ENCODE results near the gene ANP32A. TPM values are rescaled to one million over a fixed set of nuclear protein-coding genes. Genes with fewer than 3 reads are reported as not detected.
A peak's percentile ranks its signal among the peaks of the same experiment; 100 is the strongest.

ANP32A gene
- total and polyA plus RNA-seq, 2 experiments from 2014 or later: 40.3 to 70.0 TPM

DNA sequence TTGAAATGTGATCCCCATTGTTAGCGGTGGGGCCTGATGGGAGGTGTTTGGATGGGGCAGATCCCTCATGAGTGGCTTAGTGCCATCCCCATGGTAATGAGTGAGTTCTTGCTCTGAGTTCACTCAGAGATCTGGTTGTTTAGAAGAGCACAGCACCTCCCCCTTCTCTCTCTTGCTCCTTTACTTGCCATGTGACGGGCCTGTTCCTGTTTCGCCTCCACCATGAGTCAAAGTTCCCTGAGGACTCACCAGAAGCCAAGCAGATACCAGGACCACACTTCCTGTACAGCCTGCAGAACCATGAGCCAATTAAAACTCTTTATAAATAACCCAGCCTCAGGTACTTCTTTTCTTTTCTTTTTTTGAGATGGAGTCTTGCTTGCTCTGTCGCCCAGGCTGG, 46.6 kb downstream of the ANP32A start:
- no peaks in the 10 kb centered on the region for H3F3A ChIP-seq (ENCODE audit: insufficient read depth)
- no peak overlapping the region for H3K27ac ChIP-seq
- no peaks in the 10 kb centered on the region for H3K79me2 ChIP-seq (ENCODE audit: insufficient read depth)
- peaks cover 2% of the 10 kb centered on the region for H3K36me3 ChIP-seq (ENCODE audit: low read depth)
- H3K9ac ChIP-seq: no peak overlapping the region
- no peaks in the 10 kb centered on the region for H3K9me3 ChIP-seq (ENCODE audit: low read depth)
- H4K20me1 ChIP-seq (ENCODE audit: insufficient read depth): no peaks in the 10 kb centered on the region
- no peak overlapping the region for H3K4me2 ChIP-seq (ENCODE audit: unreplicated experiment)
- no peaks in the 10 kb centered on the region for H3K27me3 ChIP-seq (replicated peaks; ENCODE audit: insufficient read depth)
- no peak for DNase-seq
- no peaks in the 10 kb centered on the region for H3K9me2 ChIP-seq (ENCODE audit: insufficient read depth)
- in situ Hi-C loops (cut with MboI): no loop called here
- H2AFZ ChIP-seq: no peak overlapping the region
- no peak for TF ChIP-seq EZH2phosphoT487 (IDR thresholded peaks at IDR 0.05; ENCODE audit: insufficient read depth, low read depth)
- TF ChIP-seq EZH2 (IDR thresholded peaks at IDR 0.05; ENCODE audit: insufficient read depth, poor library complexity, severe bottlenecking): no peak
- WGBS, 2 experiments (ENCODE audit: low coverage in 1 of 2, low lambda C conversion rate in 2 of 2, missing lambda C conversion rate in 2 of 2): 96 to 99% methylated on average over 4 of the region's 4 CpGs
- H3K4me3 ChIP-seq: no peak overlapping the region
- no peaks in the 10 kb centered on the region for H3K4me1 ChIP-seq (ENCODE audit: insufficient read depth)

DNA sequence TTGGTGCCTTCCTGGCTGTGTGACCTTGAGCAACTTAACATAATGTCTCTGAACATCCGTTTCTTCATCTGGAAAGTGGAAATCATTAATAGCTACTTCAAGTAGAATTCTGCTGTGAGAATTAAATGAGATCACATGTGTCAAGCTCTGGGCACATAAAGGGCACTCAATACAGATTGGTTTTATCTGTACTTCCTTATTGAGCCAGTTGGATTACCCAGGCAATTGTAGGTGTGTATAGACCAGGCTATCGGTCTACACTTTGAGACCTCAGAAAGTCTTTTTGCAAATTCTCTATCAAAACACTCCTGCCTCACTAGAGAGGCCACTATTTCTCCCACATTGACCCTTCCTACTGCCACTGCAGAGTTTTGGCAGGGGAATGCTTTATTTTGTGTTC, 47.7 kb downstream of the ANP32A start:
- H3K9me3 ChIP-seq (ENCODE audit: low read depth): no peaks in the 10 kb centered on the region
- H3K4me3 ChIP-seq: no peak overlapping the region
- TF ChIP-seq EZH2 (IDR thresholded peaks at IDR 0.05; ENCODE audit: insufficient read depth, poor library complexity, severe bottlenecking) (no peak), EZH2phosphoT487 (IDR thresholded peaks at IDR 0.05; ENCODE audit: insufficient read depth, low read depth) (no peak)
- WGBS, 2 experiments (ENCODE audit: low coverage in 1 of 2, low lambda C conversion rate in 2 of 2, missing lambda C conversion rate in 2 of 2): 72 to 81% methylated on average over 2 of the region's 2 CpGs
- no peak overlapping the region for H3K9ac ChIP-seq
- no peaks in the 10 kb centered on the region for H3F3A ChIP-seq (ENCODE audit: insufficient read depth)
- in situ Hi-C loops (cut with MboI): no loop called here
- H2AFZ ChIP-seq: no peak overlapping the region
- H4K20me1 ChIP-seq (ENCODE audit: insufficient read depth): no peaks in the 10 kb centered on the region
- H3K4me2 ChIP-seq (ENCODE audit: unreplicated experiment): no peak overlapping the region
- no peaks in the 10 kb centered on the region for H3K27me3 ChIP-seq (replicated peaks; ENCODE audit: insufficient read depth)
- H3K27ac ChIP-seq: no peak overlapping the region
- H3K9me2 ChIP-seq (ENCODE audit: insufficient read depth): no peaks in the 10 kb centered on the region
- no peaks in the 10 kb centered on the region for H3K79me2 ChIP-seq (ENCODE audit: insufficient read depth)
- DNase-seq: no peak
- H3K4me1 ChIP-seq (ENCODE audit: insufficient read depth): no peaks in the 10 kb centered on the region
- no peaks in the 10 kb centered on the region for H3K36me3 ChIP-seq (ENCODE audit: low read depth)

DNA sequence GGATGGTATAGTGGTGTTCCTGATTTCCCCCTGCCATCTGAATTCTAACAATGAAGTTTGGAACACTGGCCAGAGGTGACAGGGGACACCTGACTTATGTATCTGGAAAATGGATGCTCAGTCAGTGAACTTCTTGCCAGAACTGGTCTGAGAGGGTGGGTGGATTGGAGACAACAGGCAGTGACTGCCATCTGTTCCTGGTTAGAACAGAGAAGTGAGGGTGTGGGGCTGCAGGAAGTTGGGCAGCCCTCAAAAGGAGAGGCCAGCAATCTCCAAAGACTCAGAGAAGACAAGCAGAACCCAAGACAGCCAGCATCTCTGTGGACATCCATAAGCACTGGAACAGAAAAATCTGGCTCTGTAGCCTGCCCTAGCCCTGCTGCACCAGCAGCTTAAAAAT, 50.5 kb downstream of the ANP32A start:
- H3K9ac ChIP-seq: no peak overlapping the region
- no peaks in the 10 kb centered on the region for H3K79me2 ChIP-seq (ENCODE audit: insufficient read depth)
- in situ Hi-C loops (cut with MboI): no loop called here
- H3F3A ChIP-seq (ENCODE audit: insufficient read depth): no peaks in the 10 kb centered on the region
- no peak overlapping the region for H3K4me2 ChIP-seq (ENCODE audit: unreplicated experiment)
- H3K27ac ChIP-seq: no peak overlapping the region
- H3K4me3 ChIP-seq: no peak overlapping the region
- no peaks in the 10 kb centered on the region for H3K9me3 ChIP-seq (ENCODE audit: low read depth)
- no peaks in the 10 kb centered on the region for H3K4me1 ChIP-seq (ENCODE audit: insufficient read depth)
- no peaks in the 10 kb centered on the region for H3K36me3 ChIP-seq (ENCODE audit: low read depth)
- H3K9me2 ChIP-seq (ENCODE audit: insufficient read depth): no peaks in the 10 kb centered on the region
- no peak for DNase-seq
- no peak for TF ChIP-seq EZH2phosphoT487 (IDR thresholded peaks at IDR 0.05; ENCODE audit: insufficient read depth, low read depth)
- no peak for TF ChIP-seq EZH2 (IDR thresholded peaks at IDR 0.05; ENCODE audit: insufficient read depth, poor library complexity, severe bottlenecking)
- no peaks in the 10 kb centered on the region for H4K20me1 ChIP-seq (ENCODE audit: insufficient read depth)
- no peaks in the 10 kb centered on the region for H3K27me3 ChIP-seq (replicated peaks; ENCODE audit: insufficient read depth)
- no peak overlapping the region for H2AFZ ChIP-seq

DNA sequence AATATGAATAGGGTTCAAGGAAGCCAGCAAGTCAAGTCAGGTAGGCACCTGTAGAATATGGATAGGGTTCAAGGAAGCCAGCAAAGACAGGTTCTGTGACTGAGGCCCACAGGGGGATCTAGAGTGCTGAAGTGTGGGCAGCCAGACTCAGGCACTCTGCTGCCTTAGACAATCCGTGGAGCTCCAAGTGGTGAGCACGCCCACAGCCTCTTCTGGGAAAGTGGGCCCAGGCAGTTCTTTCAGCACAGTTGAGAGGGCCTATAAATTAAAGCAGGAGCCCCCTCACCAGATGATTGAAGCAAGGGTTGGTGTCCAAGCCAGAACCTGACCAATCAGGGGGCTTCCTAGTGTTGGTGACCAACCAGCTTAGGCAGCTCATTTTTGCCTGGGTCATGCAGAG, 51.0 kb downstream of the ANP32A start:
- H3K27ac ChIP-seq: no peak overlapping the region
- TF ChIP-seq EZH2 (IDR thresholded peaks at IDR 0.05; ENCODE audit: insufficient read depth, poor library complexity, severe bottlenecking) (no peak), EZH2phosphoT487 (IDR thresholded peaks at IDR 0.05; ENCODE audit: insufficient read depth, low read depth) (no peak)
- no peak overlapping the region for H3K9ac ChIP-seq
- DNase-seq: no peak
- no peaks in the 10 kb centered on the region for H4K20me1 ChIP-seq (ENCODE audit: insufficient read depth)
- H3K4me3 ChIP-seq: no peak overlapping the region
- H3K9me2 ChIP-seq (ENCODE audit: insufficient read depth): no peaks in the 10 kb centered on the region
- no peaks in the 10 kb centered on the region for H3K4me1 ChIP-seq (ENCODE audit: insufficient read depth)
- no peaks in the 10 kb centered on the region for H3K9me3 ChIP-seq (ENCODE audit: low read depth)
- H3K36me3 ChIP-seq (ENCODE audit: low read depth): no peaks in the 10 kb centered on the region
- no peaks in the 10 kb centered on the region for H3K79me2 ChIP-seq (ENCODE audit: insufficient read depth)
- H2AFZ ChIP-seq: no peak overlapping the region
- WGBS, 2 experiments (ENCODE audit: low coverage in 1 of 2, low lambda C conversion rate in 2 of 2, missing lambda C conversion rate in 2 of 2): 30 to 44% methylated on average over 2 of the region's 2 CpGs
- H3K4me2 ChIP-seq (ENCODE audit: unreplicated experiment): no peak overlapping the region
- in situ Hi-C loops (cut with MboI): no loop called here
- no peaks in the 10 kb centered on the region for H3K27me3 ChIP-seq (replicated peaks; ENCODE audit: insufficient read depth)
- no peaks in the 10 kb centered on the region for H3F3A ChIP-seq (ENCODE audit: insufficient read depth)

DNA sequence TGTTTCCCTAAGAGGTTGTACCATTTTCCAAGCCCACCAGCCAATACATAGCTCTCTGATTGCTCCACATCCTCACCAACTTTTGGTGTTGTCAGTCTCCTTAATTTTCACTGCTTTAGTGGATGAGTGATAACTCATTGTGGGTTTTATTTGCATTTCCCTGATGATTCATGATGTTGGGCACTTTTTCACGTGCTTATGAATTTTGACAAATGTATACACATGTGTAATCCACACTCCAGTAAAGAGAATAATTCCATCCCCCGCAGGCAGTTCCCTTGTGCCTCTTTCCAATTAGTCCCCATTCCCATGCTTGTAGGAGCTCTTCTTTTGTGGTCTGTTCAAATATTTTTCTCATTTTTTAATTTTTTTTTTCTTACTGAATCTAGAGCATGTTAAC, 52.4 kb downstream of the ANP32A start:
- TF ChIP-seq EZH2phosphoT487 (IDR thresholded peaks at IDR 0.05; ENCODE audit: insufficient read depth, low read depth) (no peak), EZH2 (IDR thresholded peaks at IDR 0.05; ENCODE audit: insufficient read depth, poor library complexity, severe bottlenecking) (no peak)
- peak; percentile 42 for DNase-seq
- no peaks in the 10 kb centered on the region for H3K79me2 ChIP-seq (ENCODE audit: insufficient read depth)
- H3F3A ChIP-seq (ENCODE audit: insufficient read depth): no peaks in the 10 kb centered on the region
- H3K4me1 ChIP-seq (ENCODE audit: insufficient read depth): no peaks in the 10 kb centered on the region
- H3K27ac ChIP-seq: no peak overlapping the region
- no peak overlapping the region for H2AFZ ChIP-seq
- in situ Hi-C loops (cut with MboI): no loop called here
- H4K20me1 ChIP-seq (ENCODE audit: insufficient read depth): no peaks in the 10 kb centered on the region
- H3K4me3 ChIP-seq: no peak overlapping the region
- 1 to 7% methylated on average over 1 to 2 of the region's 2 CpGs for WGBS, 2 experiments (ENCODE audit: low coverage in 1 of 2, low lambda C conversion rate in 2 of 2, missing lambda C conversion rate in 2 of 2)
- no peaks in the 10 kb centered on the region for H3K9me3 ChIP-seq (ENCODE audit: low read depth)
- no peak overlapping the region for H3K4me2 ChIP-seq (ENCODE audit: unreplicated experiment)
- no peak overlapping the region for H3K9ac ChIP-seq
- H3K27me3 ChIP-seq (replicated peaks; ENCODE audit: insufficient read depth): no peaks in the 10 kb centered on the region
- H3K9me2 ChIP-seq (ENCODE audit: insufficient read depth): no peaks in the 10 kb centered on the region
- no peaks in the 10 kb centered on the region for H3K36me3 ChIP-seq (ENCODE audit: low read depth)
